Glutamatergic neuron (in vitro differentiated cells): ENCODE results near the gene TAPT1. TPM values are rescaled to one million over a fixed set of nuclear protein-coding genes. Genes with fewer than 3 reads are reported as not detected.

ENCODE experiments used
- DNase-seq: peaks from one replicate; pipeline ENCODE4 v3.0.0; 2022
- H3K27ac Mint-ChIP-seq: one replicate; pipeline ENCODE4 v1.8.0; 2020; ENCODE audit warnings: mild to moderate bottlenecking, mixed read lengths, inconsistent platforms; ENCODE audit not compliant: unreplicated experiment
- H3K27me3 Mint-ChIP-seq: one replicate; pipeline ENCODE4 v1.8.0; 2020; ENCODE audit warnings: mild to moderate bottlenecking, moderate library complexity, mixed read lengths, inconsistent platforms; ENCODE audit not compliant: unreplicated experiment
- H3K36me3 Mint-ChIP-seq: one replicate; pipeline ENCODE4 v1.8.0; 2020; ENCODE audit warnings: mild to moderate bottlenecking, mixed read lengths, inconsistent platforms; ENCODE audit not compliant: unreplicated experiment
- H3K4me1 Mint-ChIP-seq: one replicate; pipeline ENCODE4 v1.8.0; 2020; ENCODE audit warnings: mild to moderate bottlenecking, low read depth, mixed read lengths, inconsistent platforms; ENCODE audit not compliant: unreplicated experiment
- H3K4me3 Mint-ChIP-seq: one replicate; pipeline ENCODE4 v1.8.0; 2020; ENCODE audit warnings: mild to moderate bottlenecking, mixed read lengths, inconsistent platforms; ENCODE audit not compliant: unreplicated experiment
- H3K9me3 Mint-ChIP-seq: one replicate; pipeline ENCODE4 v1.8.0; 2020; ENCODE audit warnings: mild to moderate bottlenecking, moderate library complexity, mixed read lengths, inconsistent platforms; ENCODE audit not compliant: unreplicated experiment
- total RNA-seq: library from RNA; stranded (reverse); fragmentation: NEBNext Ultra II Directional; extraction: Animal tissue kit (Norgen Biotek cat#: 25700); gene quantifications from one replicate; pipeline ENCODE4 v1.2.1, GENCODE V29; 2021; ENCODE audit not compliant: unreplicated experiment
- TF ChIP-seq, protein P1 (sequence below): fragments of 200-600 bp; sonication (generic); IDR thresholded peaks from one replicate; pipeline ENCODE4 v1.5.0; 2021; ENCODE audit not compliant: partially characterized antibody, unreplicated experiment

Gene TAPT1
- total RNA-seq, 1 donor from 2014 or later = 28.9 TPM

DNA sequence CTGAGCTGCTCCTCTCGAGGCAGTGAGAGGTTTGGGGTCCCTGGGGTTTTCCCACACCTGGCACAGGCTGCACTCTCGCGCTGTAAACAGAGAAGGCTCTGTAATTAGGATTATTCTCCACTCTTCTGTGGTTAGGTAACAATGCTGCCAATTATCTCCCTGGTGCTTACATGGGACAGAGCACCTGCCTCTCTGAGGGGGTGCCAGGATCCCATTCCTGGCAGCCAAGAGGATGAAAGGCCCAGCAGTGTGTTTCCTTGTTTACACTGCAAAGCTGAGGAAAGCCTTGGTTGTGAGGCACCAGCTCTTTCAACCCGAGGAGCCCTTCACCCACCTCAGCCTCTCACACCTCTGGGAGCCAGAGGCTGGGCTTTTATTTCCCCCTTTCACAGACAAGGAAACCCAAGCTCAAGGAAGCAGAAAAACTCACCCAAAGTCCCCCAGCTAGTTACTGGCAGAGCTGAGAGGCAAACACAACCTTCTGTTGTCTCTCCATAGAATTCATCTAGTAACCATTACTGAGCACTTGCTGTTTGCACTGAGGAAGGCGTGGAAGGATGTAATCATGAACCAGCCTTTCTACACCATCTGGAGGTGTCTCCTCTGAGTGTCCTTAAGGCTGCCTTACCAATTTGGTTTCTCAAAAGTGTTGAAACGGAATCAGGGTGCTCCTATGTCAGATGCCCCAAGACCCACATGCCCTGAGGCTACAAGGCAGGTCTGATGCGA, 102.8 kb downstream of the TAPT1 start:
- H3K4me1 Mint-ChIP-seq = peaks cover 7% of the 10 kb centered on the region
- H3K9me3 Mint-ChIP-seq = peaks cover 3% of the 10 kb centered on the region
- H3K4me3 Mint-ChIP-seq = no peak overlapping the region
- TF ChIP-seq, protein P1, sequence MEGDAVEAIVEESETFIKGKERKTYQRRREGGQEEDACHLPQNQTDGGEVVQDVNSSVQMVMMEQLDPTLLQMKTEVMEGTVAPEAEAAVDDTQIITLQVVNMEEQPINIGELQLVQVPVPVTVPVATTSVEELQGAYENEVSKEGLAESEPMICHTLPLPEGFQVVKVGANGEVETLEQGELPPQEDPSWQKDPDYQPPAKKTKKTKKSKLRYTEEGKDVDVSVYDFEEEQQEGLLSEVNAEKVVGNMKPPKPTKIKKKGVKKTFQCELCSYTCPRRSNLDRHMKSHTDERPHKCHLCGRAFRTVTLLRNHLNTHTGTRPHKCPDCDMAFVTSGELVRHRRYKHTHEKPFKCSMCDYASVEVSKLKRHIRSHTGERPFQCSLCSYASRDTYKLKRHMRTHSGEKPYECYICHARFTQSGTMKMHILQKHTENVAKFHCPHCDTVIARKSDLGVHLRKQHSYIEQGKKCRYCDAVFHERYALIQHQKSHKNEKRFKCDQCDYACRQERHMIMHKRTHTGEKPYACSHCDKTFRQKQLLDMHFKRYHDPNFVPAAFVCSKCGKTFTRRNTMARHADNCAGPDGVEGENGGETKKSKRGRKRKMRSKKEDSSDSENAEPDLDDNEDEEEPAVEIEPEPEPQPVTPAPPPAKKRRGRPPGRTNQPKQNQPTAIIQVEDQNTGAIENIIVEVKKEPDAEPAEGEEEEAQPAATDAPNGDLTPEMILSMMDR = no peak
- H3K27me3 Mint-ChIP-seq = peaks cover 2% of the 10 kb centered on the region
- no peaks in the 10 kb centered on the region for H3K36me3 Mint-ChIP-seq
- no peak overlapping the region for H3K27ac Mint-ChIP-seq
- no peak for DNase-seq

DNA sequence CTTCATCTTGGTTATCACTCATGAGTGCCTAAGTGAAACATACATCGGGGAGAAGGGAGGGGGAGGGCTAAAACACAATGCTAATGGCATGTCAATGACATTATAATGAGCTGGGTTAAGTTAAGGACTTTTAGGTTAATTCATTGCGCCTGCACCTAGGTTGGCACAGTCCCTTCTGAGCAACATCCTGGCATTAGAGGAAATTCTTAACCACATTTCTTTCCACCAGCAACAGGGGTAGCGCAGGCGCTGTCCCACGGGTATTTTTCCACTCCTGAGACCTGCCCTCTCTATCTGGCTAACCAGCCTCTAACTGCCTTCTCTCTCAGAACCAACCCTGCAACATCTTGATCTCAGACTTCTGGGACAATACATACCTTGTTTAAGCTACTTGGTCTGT, 103.5 kb downstream of the TAPT1 start:
- H3K36me3 Mint-ChIP-seq = no peaks in the 10 kb centered on the region
- no peak for DNase-seq
- peaks cover 2% of the 10 kb centered on the region for H3K27me3 Mint-ChIP-seq
- H3K27ac Mint-ChIP-seq = no peak overlapping the region
- peaks cover 3% of the 10 kb centered on the region for H3K9me3 Mint-ChIP-seq
- TF ChIP-seq, protein P1 = no peak
- H3K4me3 Mint-ChIP-seq = no peak overlapping the region
- H3K4me1 Mint-ChIP-seq = peaks cover 7% of the 10 kb centered on the region

DNA sequence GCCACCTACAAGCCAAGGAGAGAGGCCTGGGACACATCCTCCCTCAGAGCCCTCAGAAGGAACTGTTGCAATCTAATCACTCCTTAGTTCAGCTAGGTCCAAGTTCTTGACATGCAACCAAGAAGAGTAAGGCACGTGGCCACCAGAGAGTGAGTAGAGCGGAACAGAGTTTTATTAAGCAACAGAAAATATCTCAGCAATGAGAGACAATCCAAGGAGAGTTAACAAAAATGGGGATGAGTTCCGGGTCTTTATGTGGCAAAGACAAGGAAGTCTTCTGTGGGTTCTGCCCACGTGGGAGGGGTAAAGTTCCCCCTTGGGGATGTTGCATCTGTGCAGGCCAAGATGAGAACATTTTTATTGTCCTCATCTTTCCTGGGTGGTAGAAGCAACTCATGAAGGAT, 104.0 kb downstream of the TAPT1 start:
- no peaks in the 10 kb centered on the region for H3K36me3 Mint-ChIP-seq
- peaks cover 7% of the 10 kb centered on the region for H3K4me1 Mint-ChIP-seq
- H3K4me3 Mint-ChIP-seq = no peak overlapping the region
- peaks cover 2% of the 10 kb centered on the region for H3K27me3 Mint-ChIP-seq
- TF ChIP-seq, protein P1 = no peak
- H3K27ac Mint-ChIP-seq = no peak overlapping the region
- peaks cover 3% of the 10 kb centered on the region for H3K9me3 Mint-ChIP-seq
- no peak for DNase-seq

DNA sequence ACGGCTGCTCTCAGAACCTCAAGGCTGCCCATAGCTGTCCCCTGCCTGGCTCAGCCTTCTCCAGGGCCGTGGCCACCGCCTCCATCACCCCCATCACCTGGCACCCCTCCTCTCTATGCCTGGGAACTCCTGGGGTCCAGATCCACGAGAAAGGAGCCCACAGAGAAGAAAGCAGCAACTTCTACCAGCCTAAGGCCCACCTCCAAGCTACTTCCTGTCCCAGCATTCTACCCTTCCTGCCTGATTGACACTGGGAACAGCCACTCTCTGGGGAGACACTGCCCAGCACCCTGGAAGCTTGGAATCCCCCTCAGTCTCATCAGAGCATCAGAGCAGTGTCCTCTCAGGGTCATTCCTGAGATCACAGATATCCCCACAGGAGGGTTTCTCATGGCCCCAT, 105.6 kb downstream of the TAPT1 start:
- H3K9me3 Mint-ChIP-seq = peaks cover 3% of the 10 kb centered on the region
- DNase-seq = no peak

DNA sequence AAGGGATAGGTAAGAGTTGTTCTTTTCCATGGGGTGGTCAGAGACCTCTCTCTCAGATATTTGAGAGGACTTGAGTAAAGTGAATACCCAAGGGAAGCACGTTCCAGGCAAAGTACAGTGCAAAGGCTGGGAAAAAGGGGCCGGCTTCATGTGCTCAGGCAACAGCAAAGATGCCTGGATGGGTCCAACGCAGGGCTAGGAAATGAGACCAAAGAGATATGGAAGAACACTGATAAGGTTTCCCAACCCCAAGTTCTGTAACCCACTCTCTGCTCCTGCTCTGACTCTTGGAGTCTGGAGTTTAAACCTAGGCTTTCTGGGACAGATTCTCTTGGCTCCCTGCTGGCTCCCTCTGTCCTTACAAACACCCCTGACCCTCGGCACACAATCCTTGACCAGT, 106.3 kb downstream of the TAPT1 start:
- Mint-ChIP-seq H3K36me3 (no peaks in the 10 kb centered on the region), H3K4me3 (no peak overlapping the region), H3K9me3 (peaks cover 3% of the 10 kb centered on the region), H3K27ac (no peak overlapping the region), H3K27me3 (peaks cover 2% of the 10 kb centered on the region), H3K4me1 (peaks cover 4% of the 10 kb centered on the region)
- no peak for DNase-seq
- TF ChIP-seq, protein P1 = no peak

More for the DNA sequence above, 105.6 kb downstream of the TAPT1 start:
- no peak overlapping the region for H3K27ac Mint-ChIP-seq
- H3K4me3 Mint-ChIP-seq = no peak overlapping the region
- peaks cover 5% of the 10 kb centered on the region for H3K4me1 Mint-ChIP-seq
- TF ChIP-seq, protein P1 = no peak
- no peaks in the 10 kb centered on the region for H3K36me3 Mint-ChIP-seq
- H3K27me3 Mint-ChIP-seq = peaks cover 2% of the 10 kb centered on the region
